MM.1S (cell line): ENCODE results near the gene IGIP.
A peak's percentile ranks its signal among the peaks of the same experiment; 100 is the strongest.

Experiments
- DNase-seq: peaks from one replicate; pipeline ENCODE4 v3.0.0-alpha.2; 2015
- H2AFZ ChIP-seq: fragments of 300-600 bp; sonication (generic); 2 replicates; pipeline ENCODE4 v1.6.0; 2016; ENCODE audit warnings: antibody characterized with exemption, low read length
- H3F3A ChIP-seq: fragments of 300-600 bp; sonication (generic); 2 replicates; pipeline ENCODE4 v1.6.1; 2016; ENCODE audit warnings: mild to moderate bottlenecking, antibody characterized with exemption, low read length, moderate library complexity, mixed read lengths; ENCODE audit not compliant: insufficient read depth
- H3K27ac ChIP-seq: fragments of 300-600 bp; sonication (generic); 2 replicates; pipeline ENCODE4 v1.5.1; 2016; ENCODE audit warnings: mild to moderate bottlenecking, low read length
- H3K27me3 ChIP-seq: fragments of 300-600 bp; sonication (generic); replicated peaks from 2 replicates; pipeline ENCODE4 v1.6.0; 2016; ENCODE audit warnings: low read length; ENCODE audit not compliant: insufficient read depth
- H3K36me3 ChIP-seq: fragments of 300-600 bp; sonication (generic); replicated peaks from 2 replicates; pipeline ENCODE4 v1.6.1; 2016; ENCODE audit warnings: mild to moderate bottlenecking, low read length, mixed read lengths; ENCODE audit not compliant: insufficient read depth
- H3K4me1 ChIP-seq: fragments of 300-600 bp; sonication (generic); 2 replicates; pipeline ENCODE4 v1.6.1; 2016; ENCODE audit warnings: low read length, mixed read lengths
- H3K4me2 ChIP-seq: fragments of 300-600 bp; sonication (generic); 2 replicates; pipeline ENCODE4 v1.6.0; 2016; ENCODE audit warnings: low read depth, low read length
- H3K4me3 ChIP-seq: fragments of 300-600 bp; sonication (generic); 2 replicates; pipeline ENCODE4 v1.5.1; 2016; ENCODE audit warnings: low read length, mixed read lengths
- H3K79me2 ChIP-seq: fragments of 300-600 bp; sonication (generic); 2 replicates; pipeline ENCODE4 v1.6.1; 2016; ENCODE audit warnings: mixed run types, low read length, mixed read lengths
- H3K9ac ChIP-seq: fragments of 300-600 bp; sonication (generic); 2 replicates; pipeline ENCODE4 v1.6.1; 2016; ENCODE audit warnings: low read length, mixed read lengths
- H3K9me2 ChIP-seq: fragments of 300-600 bp; sonication (generic); replicated peaks from 2 replicates; pipeline ENCODE4 v1.6.1; 2016; ENCODE audit warnings: mild to moderate bottlenecking, low read length, mixed read lengths; ENCODE audit not compliant: insufficient read depth
- H3K9me3 ChIP-seq: fragments of 300-600 bp; sonication (generic); replicated peaks from 2 replicates; pipeline ENCODE4 v1.6.1; 2016; ENCODE audit warnings: mild to moderate bottlenecking, low read length, mixed read lengths; ENCODE audit not compliant: insufficient read depth
- H4K20me1 ChIP-seq: fragments of 300-600 bp; sonication (generic); 2 replicates; pipeline ENCODE4 v1.6.1; 2016; ENCODE audit warnings: mild to moderate bottlenecking, low read length, moderate library complexity, mixed read lengths; ENCODE audit not compliant: insufficient read depth
- CTCF ChIP-seq: fragments of 300-600 bp; sonication (generic); IDR thresholded peaks from 2 replicates; pipeline ENCODE4 v1.5.1; 2016; ENCODE audit warnings: antibody characterized with exemption, low read length, mixed read lengths
- EZH2 ChIP-seq: fragments of 300-600 bp; sonication (generic); optimal IDR thresholded peaks from 2 replicates; pipeline ENCODE3; 2017; ENCODE audit warnings: low read depth, mild to moderate bottlenecking, antibody characterized with exemption, low read length, mixed read lengths
- EZH2phosphoT487 ChIP-seq: fragments of 300-600 bp; sonication (generic); IDR thresholded peaks from 2 replicates; pipeline ENCODE4 v1.6.1; 2018; ENCODE audit warnings: antibody characterized with exemption, low read length

Gene IGIP

DNA sequence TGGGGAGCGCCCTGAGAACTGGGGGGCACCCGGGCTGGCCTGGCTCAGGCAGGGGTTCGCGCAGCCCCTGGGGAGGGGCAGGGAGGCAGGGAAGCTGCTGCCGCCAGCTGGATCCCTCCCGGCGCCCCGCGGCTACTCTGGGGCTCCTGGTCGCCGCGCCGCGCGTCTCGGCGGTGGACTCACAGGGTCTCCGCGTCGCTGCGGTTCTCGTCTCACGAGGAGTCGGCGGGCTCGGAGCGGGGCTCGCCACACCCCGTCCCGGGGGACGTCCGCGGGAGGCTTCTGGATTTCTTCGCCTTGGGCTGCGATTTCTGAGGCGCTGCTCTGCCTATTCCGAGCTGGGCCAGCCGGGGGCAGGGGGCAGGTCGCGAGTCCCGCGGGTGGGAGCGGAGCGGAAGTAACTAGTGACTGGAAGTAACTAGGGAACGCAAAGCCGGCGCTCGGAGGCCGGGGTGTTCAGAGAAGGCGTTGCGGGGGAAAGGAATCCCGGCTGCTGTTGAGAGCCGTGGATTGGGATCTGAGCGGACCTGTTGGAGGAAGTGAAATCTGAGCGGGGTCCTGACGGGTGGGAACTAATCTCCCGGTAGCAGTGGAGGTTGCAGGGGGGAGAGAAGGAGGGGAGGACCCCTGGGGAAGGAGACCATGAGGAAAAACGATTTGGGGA is 49.8 kb downstream of the IGIP start:
- TF ChIP-seq EZH2phosphoT487 (no peak), CTCF (peak; percentile 22; the same call in 1 of the 2 replicates)
- Histone ChIP-seq H3K4me1 (peaks cover 14% of the 10 kb centered on the region), H4K20me1 (no peaks in the 10 kb centered on the region), H3K27ac (peak overlapping the region; percentile 60), H3K4me2 (peak overlapping the region; percentile 87), H3K27me3 (no peaks in the 10 kb centered on the region), H3K9ac (peak overlapping the region; percentile 95), H3F3A (peaks cover 10% of the 10 kb centered on the region; the same call in 1 of the 2 replicates), H2AFZ (peak overlapping the region; percentile 80), H3K9me3 (no peaks in the 10 kb centered on the region), H3K4me3 (peak overlapping the region; percentile 89), H3K9me2 (no peaks in the 10 kb centered on the region), H3K36me3 (no peaks in the 10 kb centered on the region), H3K79me2 (no peaks in the 10 kb centered on the region)
- peak; percentile 45 for DNase-seq

DNA sequence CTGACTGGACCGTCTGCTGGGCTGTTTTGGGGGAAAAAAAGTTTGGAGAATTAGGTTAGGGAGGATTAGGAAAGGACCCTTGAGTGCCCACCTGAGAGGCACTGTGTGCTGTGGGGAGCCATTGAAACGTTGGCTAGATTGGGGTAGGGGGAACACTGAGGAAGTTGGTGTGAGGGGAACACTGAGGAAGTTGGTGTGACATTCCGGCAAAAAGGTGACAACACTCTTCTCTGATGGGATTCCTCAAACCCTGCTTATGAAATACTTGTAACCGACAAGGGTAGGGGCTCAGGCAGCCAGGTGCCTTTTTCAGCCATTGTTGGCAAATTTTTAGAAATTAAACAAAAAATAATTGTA is 50.3 kb downstream of the IGIP start:
- peaks cover 10% of the 10 kb centered on the region; the same call in 1 of the 2 replicates for H3F3A ChIP-seq
- peak overlapping the region; percentile 80 for H2AFZ ChIP-seq
- no peak for TF ChIP-seq CTCF
- TF ChIP-seq EZH2: no peak
- no peak for TF ChIP-seq EZH2phosphoT487

DNA sequence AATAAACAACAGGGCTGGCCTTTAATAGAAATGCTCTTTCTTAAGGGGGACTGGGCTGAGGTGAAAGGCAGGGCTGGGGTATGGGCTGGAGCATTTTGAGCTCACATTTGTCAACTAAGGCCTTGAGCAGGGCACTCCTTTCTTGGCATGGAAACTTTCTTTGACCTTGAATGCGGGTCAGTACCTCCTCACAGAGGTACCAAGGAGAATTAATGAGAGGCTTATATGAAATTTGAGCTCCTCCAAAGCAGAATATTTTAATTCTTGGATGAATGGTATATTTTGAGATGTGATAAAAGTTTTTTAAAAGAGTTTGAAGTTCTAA is 52.3 kb downstream of the IGIP start:
- Histone ChIP-seq H2AFZ (no peak overlapping the region), H3K27ac (no peak overlapping the region), H3K79me2 (no peaks in the 10 kb centered on the region), H3K4me3 (no peak overlapping the region), H3K9me3 (no peaks in the 10 kb centered on the region), H3K4me2 (no peak overlapping the region), H3F3A (peaks cover 10% of the 10 kb centered on the region; the same call in 1 of the 2 replicates), H3K36me3 (no peaks in the 10 kb centered on the region), H3K4me1 (peaks cover 22% of the 10 kb centered on the region), H3K9ac (no peak overlapping the region), H3K27me3 (no peaks in the 10 kb centered on the region), H4K20me1 (no peaks in the 10 kb centered on the region), H3K9me2 (no peaks in the 10 kb centered on the region)
- no peak for TF ChIP-seq EZH2phosphoT487
- TF ChIP-seq CTCF: no peak
- TF ChIP-seq EZH2: no peak
- DNase-seq: no peak

More for the DNA sequence above, 50.3 kb downstream of the IGIP start:
- Histone ChIP-seq H3K9me3 (no peaks in the 10 kb centered on the region), H3K9ac (peak overlapping the region; percentile 95), H3K4me2 (peak overlapping the region; percentile 87), H3K27ac (no peak overlapping the region), H3K27me3 (no peaks in the 10 kb centered on the region), H3K79me2 (no peaks in the 10 kb centered on the region), H3K4me3 (peak overlapping the region; percentile 89), H4K20me1 (no peaks in the 10 kb centered on the region), H3K4me1 (peaks cover 18% of the 10 kb centered on the region), H3K36me3 (no peaks in the 10 kb centered on the region), H3K9me2 (no peaks in the 10 kb centered on the region)
- DNase-seq: no peak
